Loucy (cell line): Measurements from ENCODE around the gene ACY1.
A peak's percentile ranks its signal among the peaks of the same experiment; 100 is the strongest.

Experiments
- H2AFZ ChIP-seq: fragments of 200-600 bp; sonication (generic); 2 replicates; pipeline ENCODE4 v1.6.0; 2016; ENCODE audit warnings: antibody characterized with exemption, mild to moderate bottlenecking, low read length, moderate library complexity
- H3F3A ChIP-seq: fragments of 200-600 bp; 2 replicates; pipeline ENCODE4 v1.6.0; 2016; ENCODE audit warnings: antibody characterized with exemption, low read depth, mild to moderate bottlenecking
- H3K27me3 ChIP-seq: fragments of 200-600 bp; sonication (generic); 2 replicates; pipeline ENCODE4 v1.6.1; 2014; ENCODE audit warnings: low read length, mild to moderate bottlenecking; ENCODE audit not compliant: insufficient read depth, poor library complexity, severe bottlenecking
- H3K36me3 ChIP-seq: fragments of 200-600 bp; sonication (generic); 2 replicates; pipeline ENCODE4 v1.6.1; 2016; ENCODE audit warnings: low read length; ENCODE audit not compliant: insufficient read depth
- H3K4me1 ChIP-seq: fragments of 200-600 bp; sonication (generic); 2 replicates; pipeline ENCODE4 v1.5.1; 2014; ENCODE audit warnings: low read length, mild to moderate bottlenecking; ENCODE audit not compliant: insufficient read depth, poor library complexity, severe bottlenecking
- H3K4me2 ChIP-seq: fragments of 200-600 bp; sonication (generic); 2 replicates; pipeline ENCODE4 v1.6.0; 2014; ENCODE audit warnings: antibody characterized with exemption, low read length, low read depth, mild to moderate bottlenecking; ENCODE audit not compliant: poor library complexity, severe bottlenecking
- H3K4me3 ChIP-seq: fragments of 200-600 bp; sonication (generic); 2 replicates; pipeline ENCODE4 v1.5.1; 2014; ENCODE audit warnings: low read length, mild to moderate bottlenecking, mixed read lengths; ENCODE audit not compliant: poor library complexity, severe bottlenecking
- H3K79me2 ChIP-seq: fragments of 200-600 bp; sonication (generic); 2 replicates; pipeline ENCODE4 v1.6.1; 2014; ENCODE audit warnings: low read length; ENCODE audit not compliant: insufficient read depth
- H3K9ac ChIP-seq: fragments of 200-600 bp; sonication (generic); 2 replicates; pipeline ENCODE4 v1.6.0; 2014; ENCODE audit warnings: mild to moderate bottlenecking, low read depth, low read length, moderate library complexity; ENCODE audit not compliant: poor library complexity, severe bottlenecking
- H3K9me2 ChIP-seq: fragments of 200-600 bp; sonication (generic); replicated peaks from 2 replicates; pipeline ENCODE4 v1.6.1; 2016; ENCODE audit warnings: low read depth, low read length, mixed read lengths
- H3K9me3 ChIP-seq: fragments of 200-600 bp; sonication (generic); 2 replicates; pipeline ENCODE4 v1.6.1; 2014; ENCODE audit warnings: mild to moderate bottlenecking, antibody characterized with exemption, low read length, low read depth; ENCODE audit not compliant: insufficient read depth
- H4K20me1 ChIP-seq: fragments of 200-600 bp; sonication (generic); 2 replicates; pipeline ENCODE4 v1.6.0; 2014; ENCODE audit warnings: antibody characterized with exemption, low read length, mild to moderate bottlenecking; ENCODE audit not compliant: insufficient read depth, poor library complexity, severe bottlenecking
- CTCF ChIP-seq: fragments of 200-600 bp; sonication (generic); conservative IDR thresholded peaks from 2 replicates; pipeline ENCODE4 v1.5.1; 2014; ENCODE audit warnings: mild to moderate bottlenecking, antibody characterized with exemption, low read length
- EZH2phosphoT487 ChIP-seq: fragments of 200-600 bp; IDR thresholded peaks from 2 replicates; pipeline ENCODE4 v1.6.1; 2018; ENCODE audit warnings: antibody characterized with exemption, mild to moderate bottlenecking, moderate library complexity, borderline replicate concordance

ACY1 gene

GRCh38 chr3:51994530-51994929 is 11.2 kb downstream of the ACY1 start:
- Histone ChIP-seq H3K9ac (peak overlapping the region; percentile 99), H3K9me2 (no peaks in the 10 kb centered on the region), H3K79me2 (peaks cover 46% of the 10 kb centered on the region), H3K4me3 (peak overlapping the region; percentile 98), H3K4me1 (peaks cover 28% of the 10 kb centered on the region), H3K27me3 (peaks cover 10% of the 10 kb centered on the region), H3K4me2 (peak overlapping the region; percentile 100), H2AFZ (no peak overlapping the region), H4K20me1 (peaks cover 43% of the 10 kb centered on the region), H3K36me3 (peaks cover 28% of the 10 kb centered on the region; the same call in 1 of the 2 replicates), H3K9me3 (no peaks in the 10 kb centered on the region), H3F3A (no peaks in the 10 kb centered on the region)
- no peak for TF ChIP-seq EZH2phosphoT487
- TF ChIP-seq CTCF: no peak

- Histone ChIP-seq H2AFZ (peak within 1 kb of the TSS; percentile 73; the same call in 1 of the 2 replicates), H3F3A (no peaks in the 10 kb centered on the region), H4K20me1 (peaks cover 43% of the 10 kb centered on the region), H3K4me2 (peak within 1 kb of the TSS; percentile 100), H3K4me1 (peaks cover 28% of the 10 kb centered on the region), H3K9ac (peak within 1 kb of the TSS; percentile 99), H3K4me3 (peak within 1 kb of the TSS; percentile 98), H3K9me3 (no peaks in the 10 kb centered on the region), H3K9me2 (no peaks in the 10 kb centered on the region), H3K79me2 (peaks cover 46% of the 10 kb centered on the region), H3K27me3 (peaks cover 10% of the 10 kb centered on the region), H3K36me3 (peaks cover 28% of the 10 kb centered on the region; the same call in 1 of the 2 replicates)
- no peak for TF ChIP-seq EZH2phosphoT487
- no peak for TF ChIP-seq CTCF
Observed at GRCh38 chr3:51995346-51996163, 12.2 kb downstream of the ACY1 start, which contains the start of gene RPL29. Gene RPL29 (minus strand): TSS chr3:51995895. CDS start chr3:51995461, 434 bp downstream.

DNA sequence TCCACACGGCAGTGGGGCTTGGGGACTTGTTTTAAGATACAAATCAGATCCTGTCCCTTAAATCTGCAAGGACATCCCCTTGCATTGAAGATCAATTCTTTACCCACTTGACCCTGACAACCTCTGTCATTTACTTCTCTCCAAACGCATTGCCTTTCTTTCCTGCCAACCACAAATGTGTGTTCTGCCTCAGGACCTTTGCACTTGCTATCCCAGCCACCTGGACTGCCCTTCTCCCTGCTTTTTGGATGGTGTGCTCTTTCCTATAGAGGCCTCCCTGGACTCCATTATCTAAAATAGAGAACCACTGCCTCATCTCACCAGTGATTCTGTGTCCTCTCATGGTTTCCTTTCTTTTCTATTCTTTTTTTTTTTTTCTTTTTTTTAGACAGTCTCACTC is 13.8 kb downstream of the ACY1 start:
- Histone ChIP-seq H3K27me3 (peaks cover 10% of the 10 kb centered on the region), H2AFZ (no peak overlapping the region), H3K9me2 (no peaks in the 10 kb centered on the region), H3F3A (no peaks in the 10 kb centered on the region), H3K9ac (no peak overlapping the region), H3K4me3 (no peak overlapping the region), H4K20me1 (peaks cover 33% of the 10 kb centered on the region), H3K4me2 (no peak overlapping the region), H3K79me2 (peaks cover 36% of the 10 kb centered on the region), H3K9me3 (no peaks in the 10 kb centered on the region), H3K36me3 (peaks cover 22% of the 10 kb centered on the region; the same call in 1 of the 2 replicates), H3K4me1 (peaks cover 21% of the 10 kb centered on the region)
- TF ChIP-seq EZH2phosphoT487 (no peak), CTCF (no peak)
